Amygdala (tissue), 56 donors: ENCODE results near the gene LRRC10B.

ENCODE experiments used
- DNase-seq, 56 donors: peaks; one replicate each; lab custom pipeline; 2025; lab: John Stamatoyannopoulos, UW

LRRC10B gene

DNA sequence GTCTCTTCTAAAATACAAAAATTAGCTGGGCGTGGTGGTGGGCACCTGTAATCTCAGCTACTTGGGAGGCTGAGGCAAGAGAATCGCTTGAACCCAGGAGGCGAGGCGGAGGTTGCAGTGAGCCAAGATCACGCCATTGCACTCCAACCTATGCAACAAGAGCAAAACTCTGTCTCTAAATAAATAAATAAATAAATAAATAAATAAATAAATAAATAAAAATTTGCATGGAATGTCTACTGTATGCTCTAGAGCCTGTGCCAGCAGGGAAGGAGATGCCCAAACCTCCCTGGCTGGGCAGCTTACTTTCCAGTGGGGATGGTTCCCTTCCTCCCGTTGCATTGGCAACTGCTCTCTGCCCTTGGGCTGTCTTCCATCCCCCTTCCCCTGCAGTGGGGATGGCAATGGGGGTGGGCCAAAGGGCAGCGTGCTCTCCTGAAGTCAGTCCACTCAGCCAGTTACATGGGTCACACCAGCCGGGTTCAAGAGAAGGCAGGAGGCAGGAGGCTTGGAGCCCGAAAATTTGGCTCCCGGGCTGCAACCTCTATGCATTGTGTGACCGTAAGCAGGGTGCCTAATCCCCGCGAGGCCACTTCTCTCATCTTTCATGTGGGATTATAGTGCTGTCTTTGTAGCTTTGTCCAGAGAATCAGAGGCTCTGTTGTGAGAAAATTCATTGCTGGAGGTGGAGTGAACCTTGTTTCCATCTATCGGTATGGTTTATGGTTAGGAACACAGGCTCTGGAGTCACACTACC, 1.4 kb upstream of the LRRC10B start:
- no peak for DNase-seq

DNA sequence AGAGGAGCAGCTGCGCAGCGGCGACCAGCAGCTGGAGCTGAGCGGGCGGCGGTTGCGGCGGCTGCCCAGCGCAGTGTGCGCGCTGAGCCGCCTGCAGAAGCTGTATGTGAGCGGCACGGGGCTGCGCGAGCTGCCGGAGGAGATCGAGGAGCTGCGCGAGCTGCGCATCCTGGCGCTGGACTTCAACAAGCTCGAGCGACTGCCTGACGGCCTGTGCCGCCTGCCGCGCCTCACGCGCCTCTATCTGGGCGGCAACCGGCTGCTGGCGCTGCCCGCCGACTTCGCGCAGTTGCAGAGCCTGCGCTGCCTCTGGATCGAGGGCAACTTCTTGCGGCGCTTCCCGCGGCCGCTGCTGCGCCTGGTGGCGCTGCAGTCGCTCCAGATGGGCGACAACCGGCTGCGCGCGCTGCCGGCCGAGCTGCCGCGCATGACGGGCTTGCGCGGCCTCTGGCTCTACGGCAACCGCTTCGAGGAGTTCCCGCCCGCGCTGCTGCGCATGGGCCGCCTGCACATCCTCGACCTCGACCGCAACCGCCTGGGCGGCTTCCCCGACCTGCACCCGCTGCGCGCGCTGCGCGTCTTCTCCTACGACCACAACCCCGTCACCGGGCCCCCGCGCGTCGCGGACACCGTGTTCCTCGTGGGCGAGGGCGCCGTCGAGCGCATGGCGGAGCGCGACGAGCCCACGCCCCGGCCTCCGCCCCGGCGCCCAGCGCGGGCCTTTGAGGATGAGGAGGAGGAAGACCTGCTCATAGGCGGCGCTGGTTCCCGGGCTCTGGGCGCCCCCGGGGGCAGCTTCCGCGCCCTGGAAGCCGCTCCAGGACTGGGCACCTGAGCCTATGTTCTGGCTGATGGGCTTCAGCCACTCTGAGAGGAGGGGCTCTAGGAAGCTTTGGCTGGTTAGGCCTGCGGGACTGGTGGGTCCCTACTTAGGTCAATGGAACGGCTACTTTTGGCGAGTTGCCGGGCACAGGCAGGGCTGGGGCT, 787 bp downstream of the LRRC10B start:
- peak in 24 of 56 donors; percentile 18 to 69 (median 38) for DNase-seq

DNA sequence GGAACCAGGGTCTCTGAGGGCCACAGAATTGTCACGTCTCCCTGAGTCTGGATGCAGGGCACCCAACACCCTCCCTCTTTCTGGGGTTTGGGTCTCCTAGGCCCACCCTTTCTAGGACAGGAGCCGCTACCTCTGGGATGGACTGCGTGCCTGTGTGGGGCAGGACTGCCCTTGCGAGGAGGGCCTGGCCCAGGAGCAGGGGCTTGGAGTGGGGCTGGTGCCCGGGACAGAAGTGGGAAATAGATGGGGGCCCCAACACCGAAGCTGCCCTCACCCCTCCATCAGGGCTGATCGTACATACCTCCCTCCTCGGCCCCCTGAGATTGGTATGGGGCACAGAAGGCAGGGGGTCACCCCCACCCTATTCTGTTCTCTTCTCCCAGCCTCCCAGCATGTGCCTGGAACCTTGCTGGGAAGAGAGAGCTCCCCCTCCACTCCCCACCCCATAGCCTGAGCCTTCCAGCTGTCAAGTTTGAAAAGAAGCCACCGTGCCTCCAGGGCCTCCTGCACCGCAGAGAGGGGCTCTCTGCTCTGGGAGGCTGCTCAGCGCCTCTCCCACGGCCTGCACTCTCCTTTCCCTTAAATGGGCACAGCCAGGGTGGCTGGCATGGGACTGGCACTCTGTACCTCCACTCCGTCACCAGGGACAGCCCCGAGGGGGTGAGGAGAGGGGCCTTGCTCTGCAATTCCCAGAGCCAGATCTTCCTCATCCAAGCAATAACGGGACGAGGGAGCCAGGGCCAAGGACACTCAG, 1.8 kb downstream of the LRRC10B start:
- no peak for DNase-seq

DNA sequence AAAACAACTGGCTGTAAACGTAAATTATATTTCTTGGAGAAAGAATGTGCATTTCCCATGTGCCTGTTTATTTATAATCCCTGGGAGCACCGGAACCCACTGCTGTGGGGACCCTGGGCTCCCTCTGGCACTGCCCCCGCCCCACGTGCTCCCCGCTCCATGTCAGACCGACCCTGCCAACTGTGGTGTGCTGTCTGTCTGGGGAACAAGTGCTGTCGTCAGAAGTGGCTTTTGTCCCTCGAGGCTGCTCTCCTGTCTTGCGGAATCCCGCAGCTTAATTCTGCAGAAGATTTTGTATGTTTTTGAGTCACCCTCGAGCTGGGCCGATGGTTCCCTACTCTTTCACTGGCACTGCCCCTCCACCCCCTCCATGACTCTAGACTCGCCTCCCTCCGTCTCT, 2.4 kb downstream of the LRRC10B start:
- no peak for DNase-seq

DNA sequence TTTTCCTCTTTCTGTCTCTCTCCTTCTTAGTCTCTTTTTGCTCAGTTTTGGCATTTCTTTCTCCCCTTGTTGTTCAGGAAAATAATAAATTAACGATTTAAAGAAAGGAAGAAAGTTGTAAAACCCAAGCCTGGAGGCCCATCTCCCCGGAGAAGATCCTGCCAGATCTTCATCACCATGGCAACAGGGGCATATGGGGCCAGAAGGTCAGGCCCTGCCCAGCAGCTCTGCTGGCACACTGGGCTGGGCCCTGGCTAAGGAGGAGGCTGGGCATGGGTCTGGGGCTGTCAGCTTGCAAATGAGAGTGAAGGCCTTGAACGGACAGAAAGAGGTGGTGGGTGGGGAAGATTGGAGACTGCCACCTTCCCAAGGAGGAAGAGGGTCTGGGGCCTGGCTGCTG, 2.8 kb downstream of the LRRC10B start:
- DNase-seq, result no peak

DNA sequence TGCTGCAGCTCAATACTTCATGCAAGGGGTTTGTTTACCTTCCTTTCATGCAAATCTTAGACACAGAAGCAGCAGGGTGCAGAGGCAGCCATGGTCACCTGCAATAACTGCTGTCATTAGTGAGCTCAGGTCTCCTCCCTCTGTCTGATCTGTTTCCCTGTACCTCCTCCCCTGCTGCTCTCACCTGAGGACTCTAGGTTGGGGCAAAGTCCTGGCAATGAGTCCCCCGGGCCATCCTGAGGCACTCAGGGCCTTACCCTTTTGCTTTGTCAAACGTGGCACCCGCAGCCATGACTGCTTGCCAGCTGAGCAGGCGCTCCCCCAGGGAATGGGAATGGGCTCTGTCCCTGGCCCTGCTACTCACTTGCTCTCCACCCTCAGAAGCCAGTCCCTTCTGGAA, 3.9 kb downstream of the LRRC10B start:
- DNase-seq, result no peak

DNA sequence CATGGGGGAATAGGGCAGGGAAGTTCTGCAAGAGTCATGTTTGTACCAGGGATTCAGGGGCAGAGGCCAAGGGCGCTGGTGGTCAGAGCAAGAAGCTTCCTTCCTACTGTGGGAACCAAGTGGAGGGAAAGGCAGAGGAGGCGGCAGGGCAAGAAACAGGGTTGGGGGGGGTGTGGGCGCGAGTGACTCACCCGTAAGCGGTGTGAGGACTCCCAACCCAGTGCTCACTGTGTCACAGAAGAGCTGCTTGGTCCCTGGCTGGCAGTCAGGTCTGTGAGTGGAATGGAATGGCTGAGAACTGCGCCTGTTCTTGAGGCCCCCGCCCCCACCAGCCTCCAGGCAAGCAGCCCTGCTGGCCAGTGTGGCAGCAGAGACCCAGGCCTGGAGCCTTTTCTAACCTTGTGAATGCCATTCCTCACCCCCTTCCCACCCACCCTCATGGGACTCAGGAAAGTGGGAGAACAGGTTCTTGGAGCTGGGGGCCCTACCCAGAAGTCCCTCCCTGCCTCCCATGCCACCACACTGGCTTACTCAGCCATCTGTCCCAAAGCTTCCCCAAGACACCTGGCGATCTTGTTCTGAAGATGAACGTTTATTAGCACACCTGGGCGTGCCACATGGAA, 4.7 kb downstream of the LRRC10B start:
- no peak for DNase-seq

DNA sequence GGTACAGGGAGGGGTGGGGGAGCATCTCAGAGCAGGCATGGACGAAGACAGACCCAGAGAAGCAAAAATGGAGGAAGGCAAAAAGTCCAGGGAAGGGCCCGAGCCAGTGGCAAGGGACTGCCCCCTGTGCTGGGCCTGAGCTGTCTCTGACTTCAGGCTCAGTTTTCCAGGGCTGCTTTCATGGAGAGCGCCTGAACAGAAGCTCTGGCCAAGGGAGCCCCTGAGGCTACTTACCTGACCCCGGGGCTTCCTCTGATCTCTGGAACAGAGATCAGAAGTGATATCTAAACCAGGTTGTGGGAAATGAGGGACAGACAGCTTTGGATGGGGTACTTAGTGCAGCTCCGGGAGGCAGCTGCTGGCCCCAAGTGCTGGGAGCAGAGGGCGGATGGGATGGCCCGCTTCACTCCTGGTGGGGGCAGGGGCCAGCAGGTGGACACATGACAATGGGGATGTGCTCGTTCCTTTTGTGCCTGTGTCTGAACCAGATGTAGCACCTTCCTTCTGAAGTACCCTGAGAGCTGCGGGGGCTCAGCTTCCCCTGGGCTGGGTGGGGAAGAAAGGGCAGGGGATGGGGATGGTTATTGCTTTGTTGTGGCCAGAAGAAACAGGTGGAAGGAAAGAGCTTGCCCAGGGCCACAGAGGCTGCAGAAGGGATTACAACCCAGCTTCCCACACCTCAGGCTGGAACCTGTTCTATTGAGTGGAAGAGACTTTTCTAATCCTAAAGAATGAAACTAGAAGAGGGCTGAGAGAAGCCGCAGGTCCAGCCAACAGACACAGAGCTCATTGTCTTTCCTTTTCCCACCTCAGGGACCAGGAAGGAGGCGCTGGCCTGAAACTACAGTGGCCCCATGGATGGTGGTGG, 5.7 kb downstream of the LRRC10B start:
- no peak for DNase-seq

DNA sequence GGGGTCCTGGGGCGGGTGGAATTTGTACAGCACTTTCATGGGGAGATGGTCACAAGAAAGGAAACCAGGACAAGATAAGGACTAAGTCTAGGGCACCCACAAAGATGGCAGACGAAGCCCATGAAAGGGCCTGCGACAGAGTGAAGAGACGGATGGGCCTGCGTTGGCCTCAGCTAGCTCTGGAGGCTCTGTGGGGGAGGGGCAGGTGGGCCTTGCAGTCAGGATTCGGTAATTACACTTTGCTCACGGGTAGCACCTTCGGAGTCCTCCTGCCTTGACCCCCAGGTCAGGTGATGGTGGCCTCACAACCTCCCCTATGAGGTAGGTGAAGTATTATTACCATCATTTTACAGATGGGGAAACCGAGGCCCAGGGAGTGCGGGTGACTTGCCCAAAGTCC, 7.1 kb downstream of the LRRC10B start:
- no peak for DNase-seq

DNA sequence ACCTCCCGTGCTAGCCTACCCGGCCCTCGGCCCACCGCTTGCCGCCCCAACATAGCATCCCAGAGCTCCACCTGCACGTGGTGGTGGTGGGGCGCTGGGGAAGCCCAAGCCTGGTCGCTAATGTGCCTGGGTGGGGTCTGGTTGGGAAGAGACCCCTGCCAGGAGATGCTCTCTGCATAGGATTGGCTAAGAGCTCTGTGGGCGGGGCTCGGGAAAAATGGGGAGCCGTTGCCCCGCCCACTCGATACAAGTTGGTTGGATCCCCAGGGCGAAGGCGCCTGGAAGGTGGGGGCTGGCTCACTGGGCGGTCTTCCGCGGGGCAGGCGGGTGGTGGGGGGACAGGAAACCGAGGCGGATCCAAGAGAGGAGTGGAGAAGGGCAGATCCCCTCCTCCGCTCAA, 7.6 kb downstream of the LRRC10B start:
- DNase-seq, result no peak

DNA sequence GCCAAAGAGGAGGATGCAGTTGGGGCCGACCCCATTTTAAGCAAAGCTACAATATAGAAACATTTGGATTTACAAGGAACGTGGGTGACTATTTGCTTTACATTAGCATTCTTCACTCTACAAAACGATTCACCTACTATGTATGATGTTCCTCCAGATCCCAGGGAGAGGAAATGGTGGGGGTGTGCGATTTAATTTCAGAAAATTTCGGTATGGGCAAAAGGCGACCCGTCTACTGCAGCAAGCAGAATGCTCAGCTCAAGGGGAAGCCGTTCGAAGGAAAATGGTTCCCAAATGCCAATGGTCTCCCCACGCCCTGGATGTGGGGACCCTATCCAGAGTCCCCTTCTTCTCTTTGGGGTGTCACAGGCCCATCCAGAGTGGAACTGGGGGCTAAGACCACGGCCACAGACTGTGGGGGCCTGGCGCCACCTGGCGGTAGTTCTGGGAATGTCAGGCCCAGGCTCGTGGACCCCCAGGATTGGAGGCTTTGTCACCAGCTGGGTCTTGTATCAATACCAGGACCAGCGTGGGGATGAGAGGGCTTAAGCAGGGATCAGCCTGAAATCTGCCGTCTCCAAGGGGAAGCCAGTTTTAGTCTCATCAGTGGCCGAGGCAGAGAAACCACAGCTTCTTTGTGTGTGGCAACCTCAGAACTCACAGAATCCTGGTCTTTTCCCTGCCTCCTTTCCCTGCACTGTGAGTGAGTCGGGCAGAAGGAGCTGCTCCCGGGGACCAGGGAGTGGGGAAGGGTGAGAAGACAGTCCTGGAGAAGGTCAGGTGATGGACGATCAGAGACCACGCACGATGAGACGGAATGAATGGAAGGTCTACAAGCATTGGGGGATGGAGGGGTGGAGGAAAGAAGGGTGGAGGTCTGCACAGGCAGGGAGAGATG, 8.4 kb downstream of the LRRC10B start:
- peak in 23 of 56 donors; percentile 5 to 64 (median 24) for DNase-seq

DNA sequence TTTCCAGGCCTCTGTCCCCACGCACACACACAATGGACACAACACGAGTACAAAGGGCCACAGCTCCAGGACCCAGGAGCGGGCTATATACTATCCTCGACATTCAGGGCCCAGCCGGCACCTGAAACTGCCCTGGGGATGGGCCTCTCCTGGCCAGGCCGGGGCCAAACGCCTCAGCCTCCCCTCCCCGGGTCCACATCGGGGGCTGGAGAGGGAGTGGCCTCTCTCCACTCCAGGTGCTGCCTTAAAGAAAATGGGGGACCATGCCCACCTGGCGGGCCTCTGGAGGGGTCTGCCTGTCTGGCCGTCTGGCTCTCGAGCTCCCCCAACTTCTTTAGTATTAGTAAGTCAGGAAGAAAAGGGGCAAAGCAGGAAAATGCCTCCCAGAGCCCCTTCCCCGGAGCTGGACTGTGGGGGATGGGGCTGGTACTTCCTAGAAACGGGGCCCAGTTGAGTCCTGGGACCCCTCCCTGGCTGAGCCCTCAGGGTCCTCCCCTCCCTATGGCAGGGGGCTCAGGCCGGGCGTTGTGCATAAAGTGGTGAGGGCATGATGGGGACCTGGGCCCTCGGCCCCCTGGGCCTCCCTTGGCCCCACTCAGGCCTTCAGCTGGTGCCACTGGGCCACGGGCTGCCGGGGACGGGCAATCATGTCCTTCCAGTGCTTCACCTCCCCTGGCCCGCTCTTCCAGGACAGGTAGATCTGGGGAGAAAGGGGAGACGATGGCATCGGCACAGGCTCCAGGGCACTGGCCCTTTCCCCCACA, 9.7 kb downstream of the LRRC10B start:
- no peak for DNase-seq

DNA sequence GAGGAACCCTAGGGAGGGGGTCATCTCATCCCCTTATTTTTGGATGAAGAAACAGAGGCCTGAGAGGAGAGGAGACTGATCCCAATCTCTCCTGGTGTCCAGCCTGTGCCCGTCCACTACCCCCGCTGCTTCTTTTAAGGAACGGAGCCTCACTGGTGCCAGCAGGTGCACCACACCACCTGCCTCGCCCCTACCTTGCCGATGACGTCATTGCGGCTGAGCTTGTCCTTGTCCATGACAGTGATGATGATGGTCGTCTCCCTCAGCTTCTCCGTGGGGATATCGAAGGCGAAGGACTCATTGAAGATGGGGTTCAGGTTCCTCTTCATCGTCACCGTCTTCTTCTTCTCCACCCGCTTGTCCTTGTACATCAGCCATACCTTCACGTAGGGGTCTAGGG, 14.3 kb downstream of the LRRC10B start:
- DNase-seq, result no peak

DNA sequence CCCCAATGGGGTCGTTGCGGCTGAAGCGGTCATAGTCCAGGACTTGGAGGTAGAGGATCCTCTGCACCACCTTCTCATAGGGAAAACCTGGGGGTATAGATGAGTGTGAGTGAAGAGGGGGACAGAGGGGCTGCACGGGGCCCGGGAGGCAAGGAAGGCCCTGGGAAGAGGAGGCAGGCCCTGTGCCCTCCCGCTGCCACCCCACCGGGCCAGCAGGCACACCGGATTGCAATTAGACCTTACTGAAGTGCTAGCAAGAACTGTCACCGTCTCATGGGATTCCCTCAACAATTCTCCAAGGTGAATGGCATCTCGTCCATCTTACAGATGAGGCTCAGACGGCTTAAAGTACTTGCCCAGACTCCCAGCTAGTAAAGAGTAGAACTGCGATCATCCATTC, 15.9 kb downstream of the LRRC10B start:
- no peak for DNase-seq

DNA sequence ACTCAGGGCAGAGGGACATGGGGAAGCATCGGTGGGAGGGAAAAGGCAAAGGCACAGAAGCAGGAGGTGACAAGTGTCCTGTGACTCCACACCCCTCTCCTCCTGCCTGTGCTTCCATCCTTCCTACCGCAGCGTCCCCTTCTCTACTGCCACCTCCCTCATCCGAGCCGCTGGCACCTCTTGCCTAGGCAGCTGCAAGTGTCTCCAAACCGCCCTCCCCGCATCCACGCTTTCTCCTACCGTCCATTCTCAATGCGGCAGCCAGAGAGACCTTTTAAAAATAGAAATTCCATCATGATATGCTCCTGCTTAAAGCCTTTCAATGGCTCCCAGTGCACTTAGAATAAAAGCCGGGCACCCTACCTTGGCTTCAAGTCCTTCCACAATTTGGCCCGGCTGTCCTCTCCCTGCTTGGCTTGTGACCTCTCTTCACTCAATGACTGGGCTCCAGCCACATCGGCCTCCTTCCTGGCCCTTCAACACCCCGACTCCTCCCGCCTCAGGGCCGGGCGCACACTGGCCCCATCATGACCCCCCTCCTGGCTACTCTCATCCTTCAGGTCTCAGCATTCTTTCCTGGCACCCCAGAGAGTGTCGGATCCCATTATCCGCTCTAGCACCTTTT, 16.5 kb downstream of the LRRC10B start:
- DNase-seq, result no peak

DNA sequence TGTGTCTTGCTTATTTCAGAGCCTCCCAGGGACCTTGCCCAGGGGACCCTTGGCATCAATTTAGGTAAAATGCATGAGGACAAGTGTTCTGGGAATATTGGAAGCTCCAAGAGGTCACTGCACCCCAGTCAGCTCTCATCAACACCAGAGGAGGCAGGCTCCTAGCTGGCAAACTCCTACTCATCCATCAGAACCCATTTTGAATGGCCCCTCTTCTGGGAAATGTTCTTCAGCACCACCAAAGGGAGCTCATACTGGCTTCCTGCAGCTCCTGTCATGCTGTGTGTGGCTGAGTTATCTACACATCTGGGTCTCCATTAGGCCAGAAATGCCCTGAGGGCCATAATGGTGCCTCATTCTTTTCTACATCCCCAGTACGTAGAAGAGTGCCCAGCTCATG, 17.7 kb downstream of the LRRC10B start:
- no peak for DNase-seq
